GM12874 (cell line): ENCODE data around the gene PICALM.

Experiments used
- TF ChIP-seq, protein P1 (sequence below): IDR thresholded peaks from 2 replicates; pipeline ENCODE4 v1.5.1; 2011; ENCODE audit warnings: low read depth, mild to moderate bottlenecking, control low read depth, low read length, moderate library complexity; ENCODE audit not compliant: insufficient read depth

The PICALM gene

DNA sequence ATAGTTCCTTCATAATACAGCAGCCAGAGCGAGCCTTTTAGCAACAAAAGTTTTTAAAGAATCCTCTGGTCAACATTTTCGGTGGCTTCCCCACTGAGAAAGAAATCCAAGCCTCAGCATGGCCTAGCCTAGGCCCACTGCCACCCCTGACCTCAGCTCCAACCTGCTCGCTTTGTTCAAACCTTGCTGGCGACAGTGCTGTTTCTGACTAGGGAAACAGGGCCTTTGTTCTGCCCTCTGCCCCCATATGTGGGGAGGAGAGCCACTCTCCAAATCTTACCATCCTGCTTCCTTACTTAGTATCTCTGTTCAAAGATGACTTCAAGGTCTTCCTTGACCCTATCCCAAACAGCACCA lies 117.9 kb downstream of the PICALM start:
- TF ChIP-seq, protein P1, sequence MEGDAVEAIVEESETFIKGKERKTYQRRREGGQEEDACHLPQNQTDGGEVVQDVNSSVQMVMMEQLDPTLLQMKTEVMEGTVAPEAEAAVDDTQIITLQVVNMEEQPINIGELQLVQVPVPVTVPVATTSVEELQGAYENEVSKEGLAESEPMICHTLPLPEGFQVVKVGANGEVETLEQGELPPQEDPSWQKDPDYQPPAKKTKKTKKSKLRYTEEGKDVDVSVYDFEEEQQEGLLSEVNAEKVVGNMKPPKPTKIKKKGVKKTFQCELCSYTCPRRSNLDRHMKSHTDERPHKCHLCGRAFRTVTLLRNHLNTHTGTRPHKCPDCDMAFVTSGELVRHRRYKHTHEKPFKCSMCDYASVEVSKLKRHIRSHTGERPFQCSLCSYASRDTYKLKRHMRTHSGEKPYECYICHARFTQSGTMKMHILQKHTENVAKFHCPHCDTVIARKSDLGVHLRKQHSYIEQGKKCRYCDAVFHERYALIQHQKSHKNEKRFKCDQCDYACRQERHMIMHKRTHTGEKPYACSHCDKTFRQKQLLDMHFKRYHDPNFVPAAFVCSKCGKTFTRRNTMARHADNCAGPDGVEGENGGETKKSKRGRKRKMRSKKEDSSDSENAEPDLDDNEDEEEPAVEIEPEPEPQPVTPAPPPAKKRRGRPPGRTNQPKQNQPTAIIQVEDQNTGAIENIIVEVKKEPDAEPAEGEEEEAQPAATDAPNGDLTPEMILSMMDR: no peak

DNA sequence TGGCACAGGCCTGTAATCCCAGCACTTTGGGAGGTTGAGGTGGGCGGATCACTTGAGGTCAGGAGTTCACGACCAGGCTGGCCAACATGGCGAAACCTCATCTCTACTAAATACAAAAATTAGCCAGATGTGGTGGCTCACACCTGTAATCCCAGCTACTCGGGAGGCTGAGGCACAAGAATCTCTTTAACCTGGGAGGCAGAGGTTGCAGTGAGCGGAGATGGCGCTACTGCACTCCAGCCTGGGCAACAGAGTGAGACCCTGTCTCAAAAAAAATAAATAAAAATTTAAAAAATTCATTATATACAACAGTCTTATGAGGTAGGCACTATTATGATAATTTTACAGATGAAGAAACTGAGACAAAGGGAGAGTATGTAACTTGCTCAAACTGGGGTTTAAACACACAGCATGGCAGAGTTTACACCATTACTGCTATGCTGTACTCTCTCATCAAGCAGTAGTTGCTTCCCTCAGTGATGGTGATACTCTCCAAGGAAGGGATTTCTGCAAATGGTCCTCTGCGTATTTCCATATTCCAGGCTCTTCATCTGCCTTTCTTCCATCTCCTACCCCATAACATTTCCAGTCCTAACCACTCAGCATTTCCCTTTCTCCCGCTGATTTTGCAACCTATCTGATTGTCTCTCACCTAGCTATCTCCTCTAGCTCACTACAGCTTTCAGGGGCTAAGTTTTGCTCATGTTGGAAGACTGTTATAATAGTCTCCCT lies 118.4 kb downstream of the PICALM start:
- TF ChIP-seq, protein P1: no peak

DNA sequence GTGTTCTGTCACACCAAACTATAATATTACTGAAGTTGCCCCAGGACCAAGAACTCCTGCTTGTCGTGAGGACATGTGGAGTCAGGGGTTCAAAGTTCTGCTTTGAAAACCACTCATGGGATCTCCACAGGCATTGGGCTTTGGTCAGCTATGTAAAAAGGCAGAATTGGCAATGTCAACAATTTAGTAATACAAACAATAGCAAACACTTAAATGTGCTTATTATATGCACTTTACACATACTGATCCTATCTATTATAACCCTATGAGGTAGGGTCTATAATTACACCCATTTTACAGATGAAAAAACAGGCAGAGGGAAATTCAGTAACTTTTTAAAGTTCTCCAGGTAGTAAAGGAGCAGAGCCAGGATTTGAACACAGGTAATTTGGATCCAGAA lies 119.1 kb downstream of the PICALM start:
- TF ChIP-seq, protein P1: no peak

DNA sequence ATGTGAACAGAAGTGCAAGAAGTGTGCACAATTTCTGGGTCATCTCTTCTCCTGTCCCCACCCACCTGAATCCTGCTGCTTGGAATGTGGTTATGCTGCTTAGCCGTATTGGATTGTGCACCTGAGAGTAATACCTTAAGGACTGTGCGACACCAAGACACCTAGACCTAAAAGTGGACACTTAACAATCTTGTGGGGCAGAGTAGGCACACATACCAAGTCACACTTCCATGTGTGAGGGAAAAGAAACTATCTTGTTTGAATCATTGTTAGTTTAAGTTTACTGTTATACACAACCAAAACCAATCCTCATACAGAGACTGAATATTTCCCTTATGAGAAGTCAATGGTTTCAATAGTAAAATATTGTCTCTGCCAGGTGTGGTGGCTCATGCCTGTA lies 120.0 kb downstream of the PICALM start:
- TF ChIP-seq, protein P1: no peak

DNA sequence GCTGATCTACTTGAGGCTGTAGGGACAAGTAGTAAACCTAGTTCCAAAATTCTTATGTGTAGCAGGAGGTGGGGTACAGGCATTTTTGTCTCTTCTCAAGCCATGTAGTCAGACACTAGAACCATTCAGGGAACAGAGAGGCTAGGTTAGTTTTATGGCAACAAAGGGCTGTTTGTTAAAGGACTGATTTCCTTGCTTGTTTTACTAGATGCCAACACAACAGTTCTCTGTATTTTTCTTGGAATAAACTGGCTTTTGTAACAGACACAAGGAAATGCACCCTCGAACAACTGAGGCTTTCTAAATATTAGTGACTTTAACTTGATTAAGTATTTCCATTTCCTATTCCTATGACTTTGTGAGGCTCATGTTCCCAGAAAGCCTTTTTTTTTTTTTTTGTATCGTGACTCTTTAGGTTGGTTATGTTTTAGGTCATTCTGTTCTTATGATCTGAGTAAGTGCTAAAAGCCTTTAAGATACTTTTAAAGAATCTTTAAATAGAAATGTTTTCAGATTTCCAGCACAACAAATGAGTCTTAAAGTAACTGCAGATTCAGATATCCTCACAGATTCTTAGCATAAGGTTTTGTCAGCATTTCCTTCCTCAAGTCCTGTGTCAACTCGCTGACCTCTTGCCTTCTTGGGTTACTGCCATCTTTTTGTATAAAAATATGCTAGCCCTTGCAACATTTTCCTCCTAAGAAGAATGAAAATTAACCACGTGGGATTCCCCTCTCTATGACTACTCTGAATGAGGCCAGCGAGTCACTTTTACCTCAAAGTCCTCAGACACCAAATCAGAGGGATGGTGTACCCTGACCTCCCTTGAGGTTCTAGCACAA lies 121.2 kb downstream of the PICALM start:
- TF ChIP-seq, protein P1: no peak

DNA sequence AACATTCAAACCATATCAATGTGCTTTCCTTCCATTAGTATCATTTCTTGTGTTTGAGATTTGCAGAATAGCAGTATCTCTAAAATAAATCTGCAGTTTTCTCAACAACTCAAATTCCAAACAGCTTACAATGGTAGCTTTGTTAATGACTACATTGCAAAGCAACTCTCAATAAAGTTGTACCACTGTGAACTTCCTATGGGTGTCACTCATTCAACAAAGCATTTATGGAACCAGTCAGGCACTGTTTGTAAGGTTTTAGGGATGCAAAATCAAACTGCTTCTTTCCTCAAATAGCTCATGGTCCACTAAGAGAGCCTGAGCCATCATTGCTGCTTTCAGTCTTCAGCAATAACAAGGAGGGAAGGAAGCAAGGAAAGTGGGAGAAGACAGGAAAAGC lies 122.7 kb downstream of the PICALM start:
- TF ChIP-seq, protein P1: no peak

DNA sequence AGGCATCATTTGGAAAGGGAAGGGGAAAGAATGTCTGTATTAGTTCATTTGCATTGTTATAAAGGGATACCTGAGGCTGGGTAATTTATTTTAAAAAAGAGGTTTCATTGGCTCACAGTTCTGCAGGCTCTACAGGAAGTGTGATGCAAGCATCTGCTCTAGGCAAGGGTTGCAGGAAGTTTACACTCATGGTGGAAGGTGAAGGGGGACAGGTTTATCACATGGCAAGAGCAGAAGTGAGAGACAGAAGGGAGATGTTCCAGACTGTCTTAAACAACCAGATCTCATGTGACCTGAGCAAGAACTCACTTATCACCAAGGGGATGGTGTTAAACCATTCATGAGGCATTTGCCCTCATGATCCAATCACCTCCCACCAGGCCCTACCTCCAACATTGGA lies 123.1 kb downstream of the PICALM start:
- TF ChIP-seq, protein P1: no peak
